ENCODE results near the gene TIMM29.

- TF ChIP-seq EZH2phosphoT487 (IDR thresholded peaks at IDR 0.05; ENCODE audit: low read length) (no peak), EZH2 (optimal IDR thresholded peaks at IDR 0.05; ENCODE audit: low read depth, low read length) (no peak)
Observed at GRCh38 chr19:10882108-10882457, 46.5 kb upstream of the TIMM29 start.
